Measurements from ENCODE around the gene UBA6.

GRCh38 chr4:67735325-67735724 lies 34.4 kb upstream of the UBA6 start:
- TF ChIP-seq, protein P1, sequence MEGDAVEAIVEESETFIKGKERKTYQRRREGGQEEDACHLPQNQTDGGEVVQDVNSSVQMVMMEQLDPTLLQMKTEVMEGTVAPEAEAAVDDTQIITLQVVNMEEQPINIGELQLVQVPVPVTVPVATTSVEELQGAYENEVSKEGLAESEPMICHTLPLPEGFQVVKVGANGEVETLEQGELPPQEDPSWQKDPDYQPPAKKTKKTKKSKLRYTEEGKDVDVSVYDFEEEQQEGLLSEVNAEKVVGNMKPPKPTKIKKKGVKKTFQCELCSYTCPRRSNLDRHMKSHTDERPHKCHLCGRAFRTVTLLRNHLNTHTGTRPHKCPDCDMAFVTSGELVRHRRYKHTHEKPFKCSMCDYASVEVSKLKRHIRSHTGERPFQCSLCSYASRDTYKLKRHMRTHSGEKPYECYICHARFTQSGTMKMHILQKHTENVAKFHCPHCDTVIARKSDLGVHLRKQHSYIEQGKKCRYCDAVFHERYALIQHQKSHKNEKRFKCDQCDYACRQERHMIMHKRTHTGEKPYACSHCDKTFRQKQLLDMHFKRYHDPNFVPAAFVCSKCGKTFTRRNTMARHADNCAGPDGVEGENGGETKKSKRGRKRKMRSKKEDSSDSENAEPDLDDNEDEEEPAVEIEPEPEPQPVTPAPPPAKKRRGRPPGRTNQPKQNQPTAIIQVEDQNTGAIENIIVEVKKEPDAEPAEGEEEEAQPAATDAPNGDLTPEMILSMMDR (IDR thresholded peaks at IDR 0.05; ENCODE audit: low read depth, low read length, poor library complexity, severe bottlenecking) = no peak
- TF ChIP-seq EZH2phosphoT487 (IDR thresholded peaks at IDR 0.05; ENCODE audit: borderline replicate concordance, low read length) = no peak

All from DOHH2 (cell line).